Measurements from ENCODE around the gene LTB.

LTB gene

GRCh38 chr6:31572041-31572911 lies 9.9 kb downstream of the LTB start, which contains the start of gene LTA:
Gene LTA (plus strand): TSS chr6:31572289. CDS start chr6:31572743, 454 bp downstream.
- H3K4me3 ChIP-seq (ENCODE audit: low read length): no peak within 1 kb of the TSS
- H3K27ac ChIP-seq (ENCODE audit: low read length): no peak within 1 kb of the TSS
- no peaks in the 10 kb centered on the region for H3K9me3 ChIP-seq (ENCODE audit: insufficient read depth, low read depth, low read length)
- H3K9ac ChIP-seq (ENCODE audit: low read depth, low read length): no peak within 1 kb of the TSS
- H3K4me1 ChIP-seq (ENCODE audit: insufficient read depth, low read length): no peaks in the 10 kb centered on the region
- H3K36me3 ChIP-seq (ENCODE audit: insufficient read depth, low read depth, low read length): no peaks in the 10 kb centered on the region
- H3K27me3 ChIP-seq (ENCODE audit: insufficient read depth, low read length): peaks cover 6% of the 10 kb centered on the region; the same call in 1 of the 2 replicates

- Histone ChIP-seq H3K4me3 (ENCODE audit: low read length) (no peak overlapping the region), H3K9ac (ENCODE audit: low read depth, low read length) (no peak overlapping the region), H3K27me3 (ENCODE audit: insufficient read depth, low read length) (no peaks in the 10 kb centered on the region), H3K9me3 (ENCODE audit: insufficient read depth, low read depth, low read length) (no peaks in the 10 kb centered on the region), H3K27ac (ENCODE audit: low read length) (no peak overlapping the region), H3K4me1 (ENCODE audit: insufficient read depth, low read length) (no peaks in the 10 kb centered on the region), H3K36me3 (ENCODE audit: insufficient read depth, low read depth, low read length) (no peaks in the 10 kb centered on the region)
Observed at GRCh38 chr6:31569861-31570536, 12.2 kb downstream of the LTB start.

- Histone ChIP-seq H3K9ac (ENCODE audit: low read depth, low read length) (no peak overlapping the region), H3K27ac (ENCODE audit: low read length) (no peak overlapping the region), H3K9me3 (ENCODE audit: insufficient read depth, low read depth, low read length) (no peaks in the 10 kb centered on the region), H3K36me3 (ENCODE audit: insufficient read depth, low read depth, low read length) (no peaks in the 10 kb centered on the region), H3K4me1 (ENCODE audit: insufficient read depth, low read length) (no peaks in the 10 kb centered on the region), H3K4me3 (ENCODE audit: low read length) (no peak overlapping the region), H3K27me3 (ENCODE audit: insufficient read depth, low read length) (no peaks in the 10 kb centered on the region)
Observed at GRCh38 chr6:31568537-31568961, 13.7 kb downstream of the LTB start.

GRCh38 chr6:31567531-31568370 lies 14.5 kb downstream of the LTB start:
- Histone ChIP-seq H3K4me3 (ENCODE audit: low read length) (no peak overlapping the region), H3K27ac (ENCODE audit: low read length) (no peak overlapping the region), H3K9ac (ENCODE audit: low read depth, low read length) (no peak overlapping the region)

GRCh38 chr6:31560697-31561058 lies 21.5 kb downstream of the LTB start:
- Histone ChIP-seq H3K27me3 (ENCODE audit: insufficient read depth, low read length) (no peaks in the 10 kb centered on the region), H3K4me1 (ENCODE audit: insufficient read depth, low read length) (peaks cover 6% of the 10 kb centered on the region; the same call in 1 of the 2 replicates), H3K9me3 (ENCODE audit: insufficient read depth, low read depth, low read length) (no peaks in the 10 kb centered on the region), H3K36me3 (ENCODE audit: insufficient read depth, low read depth, low read length) (peaks cover 29% of the 10 kb centered on the region), H3K4me3 (ENCODE audit: low read length) (no peak overlapping the region), H3K27ac (ENCODE audit: low read length) (no peak overlapping the region), H3K9ac (ENCODE audit: low read depth, low read length) (no peak overlapping the region)

More at GRCh38 chr6:31567531-31568370, 14.5 kb downstream of the LTB start:
- H3K36me3 ChIP-seq (ENCODE audit: insufficient read depth, low read depth, low read length): no peaks in the 10 kb centered on the region
- H3K9me3 ChIP-seq (ENCODE audit: insufficient read depth, low read depth, low read length): no peaks in the 10 kb centered on the region
- no peaks in the 10 kb centered on the region for H3K27me3 ChIP-seq (ENCODE audit: insufficient read depth, low read length)
- H3K4me1 ChIP-seq (ENCODE audit: insufficient read depth, low read length): no peaks in the 10 kb centered on the region

GRCh38 chr6:31559958-31560696 lies 22.1 kb downstream of the LTB start:
- Histone ChIP-seq H3K27ac (ENCODE audit: low read length) (no peak overlapping the region), H3K27me3 (ENCODE audit: insufficient read depth, low read length) (no peaks in the 10 kb centered on the region)

GRCh38 chr6:31559606-31559957 lies 22.6 kb downstream of the LTB start:
- no peak overlapping the region for H3K27ac ChIP-seq (ENCODE audit: low read length)
- no peak overlapping the region for H3K4me3 ChIP-seq (ENCODE audit: low read length)

More at GRCh38 chr6:31559958-31560696, 22.1 kb downstream of the LTB start:
- H3K9ac ChIP-seq (ENCODE audit: low read depth, low read length): no peak overlapping the region
- peaks cover 6% of the 10 kb centered on the region; the same call in 1 of the 2 replicates for H3K4me1 ChIP-seq (ENCODE audit: insufficient read depth, low read length)
- no peaks in the 10 kb centered on the region for H3K9me3 ChIP-seq (ENCODE audit: insufficient read depth, low read depth, low read length)
- no peak overlapping the region for H3K4me3 ChIP-seq (ENCODE audit: low read length)
- H3K36me3 ChIP-seq (ENCODE audit: insufficient read depth, low read depth, low read length): peaks cover 29% of the 10 kb centered on the region

GRCh38 chr6:31558631-31559500 lies 23.4 kb downstream of the LTB start:
- Histone ChIP-seq H3K4me1 (ENCODE audit: insufficient read depth, low read length) (peaks cover 6% of the 10 kb centered on the region; the same call in 1 of the 2 replicates), H3K27me3 (ENCODE audit: insufficient read depth, low read length) (no peaks in the 10 kb centered on the region), H3K27ac (ENCODE audit: low read length) (no peak overlapping the region), H3K9ac (ENCODE audit: low read depth, low read length) (no peak overlapping the region), H3K4me3 (ENCODE audit: low read length) (no peak overlapping the region), H3K36me3 (ENCODE audit: insufficient read depth, low read depth, low read length) (peaks cover 37% of the 10 kb centered on the region), H3K9me3 (ENCODE audit: insufficient read depth, low read depth, low read length) (no peaks in the 10 kb centered on the region)

More at GRCh38 chr6:31559606-31559957, 22.6 kb downstream of the LTB start:
- peaks cover 6% of the 10 kb centered on the region; the same call in 1 of the 2 replicates for H3K4me1 ChIP-seq (ENCODE audit: insufficient read depth, low read length)
- H3K36me3 ChIP-seq (ENCODE audit: insufficient read depth, low read depth, low read length): peaks cover 33% of the 10 kb centered on the region
- no peak overlapping the region for H3K9ac ChIP-seq (ENCODE audit: low read depth, low read length)
- H3K27me3 ChIP-seq (ENCODE audit: insufficient read depth, low read length): no peaks in the 10 kb centered on the region
- H3K9me3 ChIP-seq (ENCODE audit: insufficient read depth, low read depth, low read length): no peaks in the 10 kb centered on the region

GRCh38 chr6:31558318-31558625 lies 24.0 kb downstream of the LTB start:
- Histone ChIP-seq H3K27me3 (ENCODE audit: insufficient read depth, low read length) (no peaks in the 10 kb centered on the region), H3K27ac (ENCODE audit: low read length) (no peak overlapping the region), H3K9me3 (ENCODE audit: insufficient read depth, low read depth, low read length) (no peaks in the 10 kb centered on the region), H3K4me3 (ENCODE audit: low read length) (no peak overlapping the region), H3K9ac (ENCODE audit: low read depth, low read length) (no peak overlapping the region), H3K36me3 (ENCODE audit: insufficient read depth, low read depth, low read length) (peaks cover 40% of the 10 kb centered on the region), H3K4me1 (ENCODE audit: insufficient read depth, low read length) (peaks cover 6% of the 10 kb centered on the region; the same call in 1 of the 2 replicates)

GRCh38 chr6:31557443-31558317 lies 24.5 kb downstream of the LTB start:
- H3K4me1 ChIP-seq (ENCODE audit: insufficient read depth, low read length): peaks cover 6% of the 10 kb centered on the region; the same call in 1 of the 2 replicates
- H3K9ac ChIP-seq (ENCODE audit: low read depth, low read length): no peak overlapping the region
- no peak overlapping the region for H3K4me3 ChIP-seq (ENCODE audit: low read length)

More at GRCh38 chr6:31557443-31558317, 24.5 kb downstream of the LTB start:
- Histone ChIP-seq H3K36me3 (ENCODE audit: insufficient read depth, low read depth, low read length) (peaks cover 42% of the 10 kb centered on the region), H3K27me3 (ENCODE audit: insufficient read depth, low read length) (no peaks in the 10 kb centered on the region), H3K9me3 (ENCODE audit: insufficient read depth, low read depth, low read length) (no peaks in the 10 kb centered on the region), H3K27ac (ENCODE audit: low read length) (no peak overlapping the region)

Measured in iPS-20b (cell line).